ENCODE measurements around the gene SPAG16.

Gene SPAG16

GRCh38 chr2:214203214-214203613 lies 919.0 kb downstream of the SPAG16 start:
- DNase-seq = no peak

GRCh38 chr2:214203744-214204289 lies 919.6 kb downstream of the SPAG16 start:
- DNase-seq = no peak

GRCh38 chr2:214215107-214215506 lies 930.8 kb downstream of the SPAG16 start:
- DNase-seq = no peak

GRCh38 chr2:214217136-214217535 lies 932.9 kb downstream of the SPAG16 start:
- DNase-seq = no peak

GRCh38 chr2:214217599-214217998 lies 933.3 kb downstream of the SPAG16 start:
- no peak for DNase-seq

GRCh38 chr2:214220251-214220650 lies 936.0 kb downstream of the SPAG16 start:
- no peak for DNase-seq

GRCh38 chr2:214226061-214226460 lies 941.8 kb downstream of the SPAG16 start:
- no peak for DNase-seq

GRCh38 chr2:214232271-214232670 lies 948.0 kb downstream of the SPAG16 start:
- DNase-seq = no peak

- DNase-seq = no peak
These were observed 948.9 kb downstream of the SPAG16 start for GRCh38 chr2:214233164-214233563.

- no peak for DNase-seq
These were observed 958.5 kb downstream of the SPAG16 start for GRCh38 chr2:214242797-214243196.

- no peak for DNase-seq
These were observed 960.6 kb downstream of the SPAG16 start for GRCh38 chr2:214244847-214245246.

GRCh38 chr2:214246417-214246816 lies 962.2 kb downstream of the SPAG16 start:
- no peak for DNase-seq

- no peak for DNase-seq
These were observed 963.3 kb downstream of the SPAG16 start for GRCh38 chr2:214247531-214247930.

GRCh38 chr2:214255046-214255445 lies 970.8 kb downstream of the SPAG16 start:
- DNase-seq = no peak

- no peak for DNase-seq
These were observed 977.4 kb downstream of the SPAG16 start for GRCh38 chr2:214261683-214262082.

- no peak for DNase-seq
These were observed 979.9 kb downstream of the SPAG16 start for GRCh38 chr2:214264171-214264570.

- DNase-seq = no peak
These were observed 981.8 kb downstream of the SPAG16 start for GRCh38 chr2:214265991-214266489.

- no peak for DNase-seq
These were observed 993.6 kb downstream of the SPAG16 start for GRCh38 chr2:214277880-214278279.

GRCh38 chr2:214286011-214286410 lies 1001.7 kb downstream of the SPAG16 start:
- DNase-seq = no peak

- no peak for DNase-seq
These were observed 1009.3 kb downstream of the SPAG16 start for GRCh38 chr2:214293593-214293992.

- DNase-seq = no peak
These were observed 1010.2 kb downstream of the SPAG16 start for GRCh38 chr2:214294426-214294825.

- no peak for DNase-seq
These were observed 1013.2 kb downstream of the SPAG16 start for GRCh38 chr2:214297423-214297822.

GRCh38 chr2:214310319-214310718 lies 1026.1 kb downstream of the SPAG16 start:
- no peak for DNase-seq

GRCh38 chr2:214311031-214311533 lies 1026.8 kb downstream of the SPAG16 start:
- no peak for DNase-seq
